Measurements from ENCODE around the gene FFAR1. TPM values are rescaled to one million over a fixed set of nuclear protein-coding genes. Genes with fewer than 3 reads are reported as not detected.

Gene FFAR1
- total and polyA plus RNA-seq, 2 of the 8 experiments (the other 6 are each of a cell fraction or from before 2014, with no cell fraction given), result not detected

- TF ChIP-seq USF2 (IDR thresholded peaks at IDR 0.05; ENCODE audit: low read length) (no peak), TAF7 (optimal IDR thresholded peaks at IDR 0.05; ENCODE audit: borderline replicate concordance, low read depth, low read length) (no peak)
Measured at GRCh38 chr19:35303357-35303915, 44.3 kb upstream of the FFAR1 start (continued).
